HG03064 (cell line): Measurements from ENCODE around the gene TFF1.

Experiments used
- ATAC-seq: cut with Tn5 transposase; IDR thresholded peaks from one replicate; pipeline ENCODE4 v1.9.1; 2021; ENCODE audit warnings: low read depth; ENCODE audit not compliant: unreplicated experiment

The TFF1 gene

GRCh38 chr21:42365770-42366169 is 565 bp downstream of the TFF1 start:
- ATAC-seq, result no peak

- ATAC-seq, result no peak
Measured at GRCh38 chr21:42364304-42364865, 1.9 kb downstream of the TFF1 start.

- ATAC-seq, result no peak
Measured at GRCh38 chr21:42363312-42363711, 3.0 kb downstream of the TFF1 start.

GRCh38 chr21:42362700-42363099 is 3.6 kb downstream of the TFF1 start:
- no peak for ATAC-seq

- no peak for ATAC-seq
Measured at GRCh38 chr21:42362198-42362597, 4.1 kb downstream of the TFF1 start.

- no peak for ATAC-seq
Measured at GRCh38 chr21:42361286-42361685, 5.0 kb downstream of the TFF1 start.

- no peak for ATAC-seq
Measured at GRCh38 chr21:42360317-42360716, 6.0 kb downstream of the TFF1 start.

- no peak for ATAC-seq
Measured at GRCh38 chr21:42358937-42359336, 7.4 kb downstream of the TFF1 start.

- ATAC-seq, result no peak
Measured at GRCh38 chr21:42358261-42358660, 8.1 kb downstream of the TFF1 start.

- no peak for ATAC-seq
Measured at GRCh38 chr21:42357307-42357706, 9.0 kb downstream of the TFF1 start.

GRCh38 chr21:42356650-42357049 is 9.7 kb downstream of the TFF1 start:
- ATAC-seq, result no peak

- ATAC-seq, result no peak
Measured at GRCh38 chr21:42356046-42356445, 10.3 kb downstream of the TFF1 start.

GRCh38 chr21:42353623-42354022 is 12.7 kb downstream of the TFF1 start:
- ATAC-seq, result no peak

GRCh38 chr21:42352441-42353095 is 13.8 kb downstream of the TFF1 start:
- ATAC-seq, result no peak

GRCh38 chr21:42351626-42352440 is 14.5 kb downstream of the TFF1 start:
- ATAC-seq, result no peak

GRCh38 chr21:42350927-42351426 is 15.4 kb downstream of the TFF1 start, which contains the start of gene TFF2:
TFF2 (minus strand) TSS chr21:42350994; CDS start chr21:42350957, 37 bp downstream.
- no peak for ATAC-seq

- no peak for ATAC-seq
Measured at GRCh38 chr21:42350318-42350910, 15.9 kb downstream of the TFF1 start.

- ATAC-seq, result no peak
Measured at GRCh38 chr21:42349420-42350317, 16.7 kb downstream of the TFF1 start.

GRCh38 chr21:42348762-42349161 is 17.6 kb downstream of the TFF1 start:
- ATAC-seq, result no peak
